ENCODE data around the gene RASSF3.

The RASSF3 gene

DNA sequence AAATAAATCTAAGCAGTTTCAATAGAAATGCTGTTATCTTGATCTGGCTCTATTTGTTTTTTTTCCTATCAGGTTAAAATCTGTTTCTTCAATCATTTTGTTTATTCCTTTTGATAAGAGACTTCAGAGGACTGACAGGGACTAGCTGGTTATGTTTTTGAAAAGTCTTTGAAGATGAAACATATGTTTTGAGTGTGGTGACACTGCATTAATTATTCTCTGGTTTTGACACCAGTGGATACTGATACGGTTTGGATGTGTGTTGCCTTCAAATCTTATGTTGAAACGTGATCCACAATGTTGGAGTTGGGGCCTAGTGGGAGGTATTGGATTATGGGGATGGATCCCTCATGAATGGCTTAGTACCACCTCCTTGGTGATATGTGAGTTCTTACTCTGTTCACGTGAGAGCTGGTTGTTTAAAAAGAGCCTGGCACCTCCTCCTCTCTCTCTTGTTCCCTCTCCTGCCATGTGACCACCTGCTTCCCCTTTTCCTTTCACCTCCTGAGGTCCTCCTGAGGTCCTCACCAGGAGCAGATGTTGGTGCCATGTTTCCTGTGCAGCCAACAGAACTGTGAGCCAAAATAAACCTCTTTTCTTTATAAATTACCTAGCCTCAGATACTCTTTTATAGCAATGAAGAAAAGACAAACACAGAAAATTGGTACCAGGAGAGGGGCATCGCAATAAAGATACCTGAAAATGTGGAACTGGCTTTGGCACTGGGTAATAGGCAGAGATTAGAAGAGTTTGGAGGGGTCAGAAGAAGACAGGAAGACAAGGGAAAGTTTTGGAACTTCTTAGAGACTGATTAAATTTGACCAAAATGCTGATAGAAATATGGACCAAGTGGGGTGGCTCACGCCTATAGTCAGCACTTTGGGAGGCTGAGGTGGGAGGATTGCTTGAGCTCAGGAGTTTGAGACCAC, 23.0 kb downstream of the RASSF3 start:
- no peaks in the 10 kb centered on the region for H3K27me3 ChIP-seq (ENCODE audit: low read depth, low read length)
- H3K9ac ChIP-seq (ENCODE audit: low read length): no peak overlapping the region
- H2AFZ ChIP-seq (ENCODE audit: low read depth, low read length): no peak overlapping the region
- no peak overlapping the region for H3K4me3 ChIP-seq (ENCODE audit: low read length)
- H3K27ac ChIP-seq (ENCODE audit: low read length): no peak overlapping the region
- H4K20me1 ChIP-seq (ENCODE audit: insufficient read depth, low read length): peaks cover 95% of the 10 kb centered on the region
- H3K79me2 ChIP-seq (ENCODE audit: low read length): peaks cover 100% of the 10 kb centered on the region
- peaks cover 54% of the 10 kb centered on the region for H3K36me3 ChIP-seq (replicated peaks; ENCODE audit: low read depth, low read length)
- no peaks in the 10 kb centered on the region for H3K4me1 ChIP-seq (ENCODE audit: low read length)
- TF ChIP-seq, protein P1, sequence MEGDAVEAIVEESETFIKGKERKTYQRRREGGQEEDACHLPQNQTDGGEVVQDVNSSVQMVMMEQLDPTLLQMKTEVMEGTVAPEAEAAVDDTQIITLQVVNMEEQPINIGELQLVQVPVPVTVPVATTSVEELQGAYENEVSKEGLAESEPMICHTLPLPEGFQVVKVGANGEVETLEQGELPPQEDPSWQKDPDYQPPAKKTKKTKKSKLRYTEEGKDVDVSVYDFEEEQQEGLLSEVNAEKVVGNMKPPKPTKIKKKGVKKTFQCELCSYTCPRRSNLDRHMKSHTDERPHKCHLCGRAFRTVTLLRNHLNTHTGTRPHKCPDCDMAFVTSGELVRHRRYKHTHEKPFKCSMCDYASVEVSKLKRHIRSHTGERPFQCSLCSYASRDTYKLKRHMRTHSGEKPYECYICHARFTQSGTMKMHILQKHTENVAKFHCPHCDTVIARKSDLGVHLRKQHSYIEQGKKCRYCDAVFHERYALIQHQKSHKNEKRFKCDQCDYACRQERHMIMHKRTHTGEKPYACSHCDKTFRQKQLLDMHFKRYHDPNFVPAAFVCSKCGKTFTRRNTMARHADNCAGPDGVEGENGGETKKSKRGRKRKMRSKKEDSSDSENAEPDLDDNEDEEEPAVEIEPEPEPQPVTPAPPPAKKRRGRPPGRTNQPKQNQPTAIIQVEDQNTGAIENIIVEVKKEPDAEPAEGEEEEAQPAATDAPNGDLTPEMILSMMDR (IDR thresholded peaks at IDR 0.05; ENCODE audit: low read depth, low read length): no peak
- TF ChIP-seq EZH2phosphoT487 (IDR thresholded peaks at IDR 0.05; ENCODE audit: low read depth): no peak
- no peaks in the 10 kb centered on the region for H3K9me3 ChIP-seq (ENCODE audit: insufficient read depth, low read length)
- H3K4me2 ChIP-seq (ENCODE audit: low read length): no peak overlapping the region

DNA sequence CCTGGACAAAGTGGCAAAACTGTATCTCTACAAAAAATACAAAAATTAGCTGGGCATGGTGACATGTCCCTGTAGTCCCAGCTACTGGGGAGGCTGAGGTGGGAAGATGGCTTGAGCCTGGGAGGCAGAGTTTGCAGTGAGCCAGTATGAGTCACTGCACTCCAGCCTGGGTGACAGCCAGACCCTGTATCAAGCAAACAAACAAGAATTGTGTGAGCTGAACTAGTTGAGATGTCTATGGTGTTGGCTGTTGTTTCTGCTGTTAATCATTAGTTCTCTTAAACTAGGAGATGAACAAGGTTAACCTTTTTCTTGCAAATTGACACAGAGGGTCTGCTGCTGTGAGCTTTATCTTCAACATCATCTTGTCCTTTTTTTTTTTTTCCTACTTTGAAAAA, 23.6 kb downstream of the RASSF3 start:
- Histone ChIP-seq H3K9me3 (ENCODE audit: insufficient read depth, low read length) (no peaks in the 10 kb centered on the region), H3K27ac (ENCODE audit: low read length) (no peak overlapping the region), H3K4me1 (ENCODE audit: low read length) (peaks cover 5% of the 10 kb centered on the region), H2AFZ (ENCODE audit: low read depth, low read length) (no peak overlapping the region), H3K27me3 (ENCODE audit: low read depth, low read length) (no peaks in the 10 kb centered on the region), H3K4me2 (ENCODE audit: low read length) (no peak overlapping the region), H3K4me3 (ENCODE audit: low read length) (no peak overlapping the region), H3K9ac (ENCODE audit: low read length) (no peak overlapping the region), H4K20me1 (ENCODE audit: insufficient read depth, low read length) (peaks cover 97% of the 10 kb centered on the region), H3K36me3 (replicated peaks; ENCODE audit: low read depth, low read length) (peaks cover 53% of the 10 kb centered on the region), H3K79me2 (ENCODE audit: low read length) (peaks cover 100% of the 10 kb centered on the region)
- TF ChIP-seq, protein P1 (IDR thresholded peaks at IDR 0.05; ENCODE audit: low read depth, low read length): no peak
- TF ChIP-seq EZH2phosphoT487 (IDR thresholded peaks at IDR 0.05; ENCODE audit: low read depth): no peak

GRCh38 chr12:64634508-64635092, 24.3 kb downstream of the RASSF3 start:
- H3K4me3 ChIP-seq (ENCODE audit: low read length): no peak overlapping the region
- peaks cover 5% of the 10 kb centered on the region for H3K4me1 ChIP-seq (ENCODE audit: low read length)
- H2AFZ ChIP-seq (ENCODE audit: low read depth, low read length): no peak overlapping the region
- no peak for TF ChIP-seq EZH2phosphoT487 (IDR thresholded peaks at IDR 0.05; ENCODE audit: low read depth)
- TF ChIP-seq, protein P1 (IDR thresholded peaks at IDR 0.05; ENCODE audit: low read depth, low read length): no peak
- no peak overlapping the region for H3K9ac ChIP-seq (ENCODE audit: low read length)
- H3K9me3 ChIP-seq (ENCODE audit: insufficient read depth, low read length): no peaks in the 10 kb centered on the region
- peaks cover 97% of the 10 kb centered on the region for H4K20me1 ChIP-seq (ENCODE audit: insufficient read depth, low read length)
- H3K27me3 ChIP-seq (ENCODE audit: low read depth, low read length): no peaks in the 10 kb centered on the region
- no peak overlapping the region for H3K27ac ChIP-seq (ENCODE audit: low read length)
- H3K79me2 ChIP-seq (ENCODE audit: low read length): peaks cover 100% of the 10 kb centered on the region
- H3K4me2 ChIP-seq (ENCODE audit: low read length): no peak overlapping the region
- peaks cover 50% of the 10 kb centered on the region for H3K36me3 ChIP-seq (replicated peaks; ENCODE audit: low read depth, low read length)

DNA sequence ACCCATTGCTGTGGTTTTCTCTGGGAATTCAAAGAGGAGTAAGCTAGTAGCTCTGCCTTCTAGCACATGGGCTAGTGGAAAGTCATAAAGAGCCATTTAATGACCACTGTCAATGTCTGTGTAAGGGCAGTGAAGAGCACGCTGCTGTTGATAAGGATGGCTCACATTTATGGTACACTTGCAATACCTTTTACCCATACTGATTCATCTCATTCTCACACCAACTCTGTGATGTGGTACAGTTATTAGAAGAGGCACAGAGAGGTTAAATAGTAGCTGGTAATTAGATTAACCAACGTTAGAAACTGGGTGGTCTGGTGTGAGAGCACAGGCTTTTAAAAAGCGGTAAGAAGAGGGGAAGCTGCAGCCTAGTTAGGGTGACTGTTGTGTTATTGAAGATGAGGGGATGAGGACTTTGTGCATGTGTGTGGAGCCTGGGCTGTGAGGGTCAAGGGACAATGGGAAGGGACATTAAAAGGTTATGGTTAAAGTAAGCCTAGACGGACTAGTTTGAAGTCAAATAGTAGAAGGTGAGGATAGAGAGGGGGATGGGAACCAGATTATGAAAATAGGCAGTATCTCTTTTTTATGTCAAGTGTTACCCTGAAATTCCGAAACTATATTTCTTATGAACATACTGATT, 25.2 kb downstream of the RASSF3 start:
- Histone ChIP-seq H3K9me3 (ENCODE audit: insufficient read depth, low read length) (no peaks in the 10 kb centered on the region), H3K27ac (ENCODE audit: low read length) (no peak overlapping the region), H3K79me2 (ENCODE audit: low read length) (peaks cover 100% of the 10 kb centered on the region), H4K20me1 (ENCODE audit: insufficient read depth, low read length) (peaks cover 99% of the 10 kb centered on the region), H3K4me2 (ENCODE audit: low read length) (no peak overlapping the region), H3K4me1 (ENCODE audit: low read length) (peaks cover 5% of the 10 kb centered on the region), H3K36me3 (replicated peaks; ENCODE audit: low read depth, low read length) (peaks cover 43% of the 10 kb centered on the region), H3K27me3 (ENCODE audit: low read depth, low read length) (no peaks in the 10 kb centered on the region), H2AFZ (ENCODE audit: low read depth, low read length) (no peak overlapping the region), H3K4me3 (ENCODE audit: low read length) (no peak overlapping the region), H3K9ac (ENCODE audit: low read length) (no peak overlapping the region)
- TF ChIP-seq, protein P1 (IDR thresholded peaks at IDR 0.05; ENCODE audit: low read depth, low read length): no peak
- no peak for TF ChIP-seq EZH2phosphoT487 (IDR thresholded peaks at IDR 0.05; ENCODE audit: low read depth)

Data from OCI-LY3 (cell line).